RWPE2 (cell line): ENCODE measurements around the gene DPT.

Experiments
- ATAC-seq: fragments of 200-7000 bp; cut with Tn5 transposase; 3 replicates; pipeline ENCODE4 v1.9.1; 2021; ENCODE audit warnings: low read depth
- DNase-seq: peaks from one replicate; pipeline ENCODE4 v3.0.0-alpha.2; 2020; ENCODE audit warnings: low spot score
- H3K27ac ChIP-seq: fragments of 450-650 bp; 2 replicates; pipeline ENCODE4 v1.5.1; 2017; ENCODE audit warnings: mild to moderate bottlenecking; ENCODE audit not compliant: poor library complexity, severe bottlenecking
- H3K27me3 ChIP-seq: fragments of 250-450 bp; sonication (Bioruptor Pico); 2 replicates; pipeline ENCODE4 v1.5.1; 2021; ENCODE audit warnings: mild to moderate bottlenecking, moderate library complexity; ENCODE audit not compliant: insufficient read depth, poor library complexity, severe bottlenecking
- H3K36me3 ChIP-seq: fragments of 250-450 bp; sonication (Bioruptor Pico); 2 replicates; pipeline ENCODE4 v1.5.1; 2020; ENCODE audit warnings: low read depth, mild to moderate bottlenecking, moderate library complexity
- H3K4me1 ChIP-seq: fragments of 250-450 bp; sonication (Bioruptor Pico); 2 replicates; pipeline ENCODE4 v1.5.1; 2021; ENCODE audit warnings: mild to moderate bottlenecking, moderate library complexity; ENCODE audit not compliant: insufficient read depth, poor library complexity, severe bottlenecking
- H3K4me3 ChIP-seq: fragments of 250-450 bp; sonication (Bioruptor Pico); 2 replicates; pipeline ENCODE4 v1.5.1; 2021; ENCODE audit warnings: mild to moderate bottlenecking, moderate library complexity; ENCODE audit not compliant: severe bottlenecking
- H3K9me3 ChIP-seq: fragments of 250-450 bp; sonication (Bioruptor Pico); 2 replicates; pipeline ENCODE4 v1.5.1; 2021; ENCODE audit warnings: mild to moderate bottlenecking, moderate library complexity; ENCODE audit not compliant: severe bottlenecking
- TF ChIP-seq, protein P1 (sequence below): fragments of 450-650 bp; IDR thresholded peaks from one replicate; pipeline ENCODE4 v1.5.1; 2017; ENCODE audit warnings: mild to moderate bottlenecking, moderate library complexity; ENCODE audit not compliant: poor library complexity, severe bottlenecking

DPT gene

DNA sequence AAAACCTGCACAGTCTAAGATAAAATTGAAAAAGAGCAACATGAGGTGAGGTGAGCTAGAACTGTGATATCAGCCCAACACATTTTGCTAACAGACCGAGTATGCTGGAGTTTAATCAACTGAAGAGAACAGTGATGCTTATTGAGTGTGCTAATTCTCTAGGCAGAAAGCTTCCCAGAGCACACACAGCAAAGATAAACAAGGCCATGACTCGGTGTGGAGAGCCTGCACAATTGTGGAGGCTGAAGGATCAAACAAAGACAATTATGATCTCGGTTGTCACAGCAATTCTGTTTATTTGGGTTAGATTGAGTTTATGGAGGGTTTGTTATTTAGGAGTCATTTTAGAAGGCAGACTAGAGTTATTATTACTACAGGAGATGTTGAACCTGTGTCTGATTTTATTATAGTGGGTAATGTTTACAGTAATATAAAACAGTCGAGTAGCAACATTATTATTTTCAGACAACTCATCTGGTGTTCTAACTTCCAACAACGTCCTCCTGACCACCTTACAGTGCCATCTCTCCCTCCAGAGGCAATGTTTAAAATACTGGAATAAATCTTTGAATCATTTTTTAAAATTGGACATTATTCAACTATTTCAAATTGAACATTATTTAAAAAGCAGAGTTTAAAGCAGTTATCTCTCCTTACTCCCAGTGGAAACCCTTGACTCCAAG, 40.2 kb downstream of the DPT start:
- no peak overlapping the region for H3K4me3 ChIP-seq
- H3K27me3 ChIP-seq, result no peaks in the 10 kb centered on the region
- no peak overlapping the region for H3K27ac ChIP-seq
- TF ChIP-seq, protein P1, sequence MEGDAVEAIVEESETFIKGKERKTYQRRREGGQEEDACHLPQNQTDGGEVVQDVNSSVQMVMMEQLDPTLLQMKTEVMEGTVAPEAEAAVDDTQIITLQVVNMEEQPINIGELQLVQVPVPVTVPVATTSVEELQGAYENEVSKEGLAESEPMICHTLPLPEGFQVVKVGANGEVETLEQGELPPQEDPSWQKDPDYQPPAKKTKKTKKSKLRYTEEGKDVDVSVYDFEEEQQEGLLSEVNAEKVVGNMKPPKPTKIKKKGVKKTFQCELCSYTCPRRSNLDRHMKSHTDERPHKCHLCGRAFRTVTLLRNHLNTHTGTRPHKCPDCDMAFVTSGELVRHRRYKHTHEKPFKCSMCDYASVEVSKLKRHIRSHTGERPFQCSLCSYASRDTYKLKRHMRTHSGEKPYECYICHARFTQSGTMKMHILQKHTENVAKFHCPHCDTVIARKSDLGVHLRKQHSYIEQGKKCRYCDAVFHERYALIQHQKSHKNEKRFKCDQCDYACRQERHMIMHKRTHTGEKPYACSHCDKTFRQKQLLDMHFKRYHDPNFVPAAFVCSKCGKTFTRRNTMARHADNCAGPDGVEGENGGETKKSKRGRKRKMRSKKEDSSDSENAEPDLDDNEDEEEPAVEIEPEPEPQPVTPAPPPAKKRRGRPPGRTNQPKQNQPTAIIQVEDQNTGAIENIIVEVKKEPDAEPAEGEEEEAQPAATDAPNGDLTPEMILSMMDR, result no peak
- ATAC-seq, result no peak
- no peaks in the 10 kb centered on the region for H3K36me3 ChIP-seq
- no peaks in the 10 kb centered on the region for H3K4me1 ChIP-seq
- H3K9me3 ChIP-seq, result no peaks in the 10 kb centered on the region
- DNase-seq, result no peak

DNA sequence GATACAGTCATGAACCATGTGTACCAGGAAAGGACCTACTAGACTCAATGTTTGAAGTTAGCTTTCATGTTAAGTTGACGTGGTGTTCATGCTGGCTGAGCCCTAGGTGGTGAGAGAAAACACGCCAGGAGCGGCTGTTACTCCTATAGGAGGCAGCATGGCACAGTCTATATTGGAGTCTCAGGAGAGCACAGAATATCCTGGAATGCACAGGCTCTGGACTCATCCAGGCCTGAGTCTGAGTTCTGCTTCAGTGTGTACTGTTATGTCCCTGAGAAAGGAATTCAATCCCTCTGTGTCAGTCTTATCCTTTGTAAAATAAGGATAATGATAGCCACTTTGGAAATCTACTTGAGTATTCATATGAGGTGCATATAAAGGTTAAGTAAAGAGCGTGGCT, 41.2 kb downstream of the DPT start:
- Histone ChIP-seq H3K27me3 (no peaks in the 10 kb centered on the region), H3K9me3 (no peaks in the 10 kb centered on the region), H3K36me3 (no peaks in the 10 kb centered on the region), H3K4me3 (no peak overlapping the region), H3K4me1 (no peaks in the 10 kb centered on the region), H3K27ac (no peak overlapping the region)
- no peak for ATAC-seq
- TF ChIP-seq, protein P1, result no peak
- DNase-seq, result no peak

DNA sequence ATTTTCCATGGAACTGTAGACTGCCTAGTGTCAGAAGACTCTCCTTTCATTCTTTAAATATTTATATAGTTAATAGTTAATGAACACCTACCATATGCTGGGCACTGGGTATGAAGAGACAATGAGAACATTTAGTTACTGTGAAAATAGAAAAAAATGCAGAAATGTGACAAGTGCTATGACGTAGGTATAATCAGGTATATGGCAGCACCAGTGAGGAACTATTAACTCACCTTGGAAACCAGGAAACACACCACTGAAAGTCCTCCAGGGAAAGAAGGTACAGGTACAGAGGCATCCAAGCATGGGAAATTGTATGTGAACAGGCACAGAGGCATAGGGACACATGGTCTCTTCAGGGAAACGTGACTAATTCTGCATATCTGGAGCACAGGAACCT, 42.3 kb downstream of the DPT start:
- ATAC-seq, result no peak
- no peaks in the 10 kb centered on the region for H3K36me3 ChIP-seq
- H3K27ac ChIP-seq, result no peak overlapping the region
- H3K4me3 ChIP-seq, result no peak overlapping the region
- TF ChIP-seq, protein P1, result no peak
- DNase-seq, result no peak
- H3K9me3 ChIP-seq, result no peaks in the 10 kb centered on the region
- no peaks in the 10 kb centered on the region for H3K27me3 ChIP-seq
- no peaks in the 10 kb centered on the region for H3K4me1 ChIP-seq

DNA sequence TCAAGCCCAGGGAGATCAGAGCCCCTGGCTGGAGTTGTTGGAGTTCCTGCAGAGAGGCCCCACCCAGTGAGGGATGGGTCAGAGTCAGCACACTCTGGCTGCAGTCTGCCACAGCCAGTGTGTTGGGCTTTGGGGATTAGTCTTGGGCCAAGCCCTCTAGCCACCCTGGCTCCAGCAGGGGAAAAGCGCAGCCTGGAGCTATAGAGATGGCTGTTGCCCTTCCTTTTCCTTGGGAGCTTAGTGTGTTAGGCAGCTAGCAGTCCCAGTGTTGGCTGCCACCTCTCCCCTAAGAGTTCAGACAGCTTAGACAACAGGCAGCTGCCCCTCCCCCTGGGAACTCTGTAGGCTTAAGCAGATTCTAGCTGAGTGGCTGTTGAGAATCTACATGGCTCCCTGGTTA, 45.1 kb downstream of the DPT start:
- H3K9me3 ChIP-seq, result no peaks in the 10 kb centered on the region
- TF ChIP-seq, protein P1, result no peak
- H3K36me3 ChIP-seq, result no peaks in the 10 kb centered on the region
- H3K4me1 ChIP-seq, result no peaks in the 10 kb centered on the region
- H3K27me3 ChIP-seq, result no peaks in the 10 kb centered on the region
- H3K27ac ChIP-seq, result no peak overlapping the region
- H3K4me3 ChIP-seq, result no peak overlapping the region
- no peak for ATAC-seq
- DNase-seq, result no peak

DNA sequence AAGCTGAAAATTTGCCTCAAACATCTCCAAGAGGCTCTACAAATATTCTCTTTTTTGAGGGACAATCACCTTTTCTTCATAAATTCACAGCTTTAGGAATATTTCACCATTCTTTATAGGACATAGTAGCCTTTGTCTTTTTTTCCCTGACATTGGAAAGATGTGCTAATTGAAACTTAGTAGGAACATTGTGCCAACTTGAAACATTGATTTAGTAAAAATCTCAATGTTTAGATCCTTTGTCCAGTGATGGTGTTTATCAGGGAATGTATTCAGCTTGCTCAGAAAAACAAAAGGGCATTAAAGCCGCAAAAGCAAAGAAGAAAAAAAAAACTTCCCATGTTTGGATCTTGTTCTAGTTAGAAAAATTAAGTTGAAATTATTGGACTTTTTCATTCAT, 52.1 kb downstream of the DPT start:
- Histone ChIP-seq H3K27me3 (no peaks in the 10 kb centered on the region), H3K27ac (no peak overlapping the region), H3K4me3 (no peak overlapping the region), H3K36me3 (no peaks in the 10 kb centered on the region), H3K4me1 (no peaks in the 10 kb centered on the region), H3K9me3 (no peaks in the 10 kb centered on the region)
- ATAC-seq (no peak), DNase-seq (no peak)
- TF ChIP-seq, protein P1, result no peak
